Adrenal gland (tissue), 5 donors: ENCODE data around the gene EFHD1.

Experiments
- CTCF ChIP-seq, 6 experiments: fragments of 450-650 bp in 4 of 6; fragments of 200-600 bp in 2 of 6; sonication (generic) in 1 of 6; IDR thresholded peaks; 1 replicate in 5 of 6; 2 replicates in 1 of 6; pipeline versions ENCODE4 v1.5.1 to v1.8.0; 2016 to 2021; ENCODE audit warnings: antibody characterized with exemption in 6 of 6, mild to moderate bottlenecking in 2 of 6, moderate library complexity in 1 of 6
- POLR2A ChIP-seq, 2 donors: fragments of 450-650 bp; IDR thresholded peaks; one replicate each; pipeline ENCODE4 v1.6.1; 2017; ENCODE audit warnings: antibody characterized with exemption in 2 of 2, mild to moderate bottlenecking in 2 of 2, moderate library complexity in 1 of 2
- donor health status: DM: no; HTN: no; CAD: no.

GRCh38 chr2:232659359-232659758, 26.0 kb downstream of the EFHD1 start:
- no peak for TF ChIP-seq CTCF (IDR thresholded peaks at IDR 0.05)
- TF ChIP-seq POLR2A (IDR thresholded peaks at IDR 0.05): no peak
